Fibroblast of lung (primary cell): ENCODE measurements around the gene TMEM196. TPM values are rescaled to one million over a fixed set of nuclear protein-coding genes. Genes with fewer than 3 reads are reported as not detected.

Source experiments
- DNase-seq, 2 donors: peaks; one replicate each; pipeline versions ENCODE4 v3.0.0 to v3.0.0-alpha.2; 2010; ENCODE audit warnings: low read depth in 2 of 2
- H2AFZ ChIP-seq: 2 replicates; pipeline ENCODE4 v1.5.1; 2012; ENCODE audit warnings: low read length, control low read depth, inconsistent platforms
- H3K27ac ChIP-seq: 2 replicates; pipeline ENCODE4 v1.5.1; 2011; ENCODE audit warnings: low read length, control low read depth; ENCODE audit not compliant: insufficient read depth
- H3K27me3 ChIP-seq: 2 replicates; pipeline ENCODE4 v1.5.1; 2011; ENCODE audit warnings: mild to moderate bottlenecking, low read length; ENCODE audit not compliant: control insufficient read depth, insufficient read depth
- H3K36me3 ChIP-seq: 2 replicates; pipeline ENCODE4 v1.5.1; 2011; ENCODE audit warnings: low read length; ENCODE audit not compliant: control insufficient read depth, insufficient read depth
- H3K4me1 ChIP-seq: 2 replicates; pipeline ENCODE4 v1.5.1; 2011; ENCODE audit warnings: low read length; ENCODE audit not compliant: control insufficient read depth, insufficient read depth; ENCODE audit errors: extremely low read depth
- H3K4me2 ChIP-seq: 2 replicates; pipeline ENCODE4 v1.5.1; 2011; ENCODE audit warnings: low read length, control low read depth; ENCODE audit not compliant: insufficient read depth; ENCODE audit errors: extremely low read depth
- H3K4me3 ChIP-seq, 4 experiments: fragments of 200-600 bp in 1 of 4; sonication (generic) in 1 of 4; replicated peaks in 1 of 4; 2 replicates each; pipeline ENCODE4 v1.5.1; 2011 to 2016; ENCODE audit warnings: low read length in 4 of 4, low read depth in 3 of 4, mild to moderate bottlenecking in 3 of 4, control low read depth in 2 of 4, inconsistent platforms in 1 of 4, mixed read lengths in 1 of 4; ENCODE audit not compliant: insufficient read depth in 1 of 4; ENCODE audit errors: control extremely low read depth in 1 of 4
- H3K79me2 ChIP-seq: 2 replicates; pipeline ENCODE4 v1.5.1; 2012; ENCODE audit warnings: mild to moderate bottlenecking, low read length, inconsistent platforms; ENCODE audit not compliant: control insufficient read depth, insufficient read depth
- H3K9ac ChIP-seq: 2 replicates; pipeline ENCODE4 v1.5.1; 2011; ENCODE audit warnings: mild to moderate bottlenecking, low read length, control low read depth; ENCODE audit not compliant: insufficient read depth
- H3K9me3 ChIP-seq: 2 replicates; pipeline ENCODE4 v1.5.1; 2012; ENCODE audit warnings: low read depth, low read length; ENCODE audit not compliant: control insufficient read depth, insufficient read depth
- H4K20me1 ChIP-seq: 2 replicates; pipeline ENCODE4 v1.5.1; 2011; ENCODE audit warnings: low read length; ENCODE audit not compliant: control insufficient read depth, insufficient read depth; ENCODE audit errors: extremely low read depth
- CTCF ChIP-seq, 2 donors: IDR thresholded peaks in 1 of 2; conservative IDR thresholded peaks in 1 of 2; 1 replicate in 1 of 2; 2 replicates in 1 of 2; pipeline ENCODE4 v1.5.1; 2011 to 2012; ENCODE audit warnings: low read length in 2 of 2, control low read depth in 1 of 2, inconsistent platforms in 1 of 2, low read depth in 1 of 2, mild to moderate bottlenecking in 1 of 2
- EZH2 ChIP-seq: IDR thresholded peaks from 2 replicates; pipeline ENCODE4 v1.5.1; 2012; ENCODE audit warnings: low read length, control low read depth, mild to moderate bottlenecking; ENCODE audit errors: missing control alignments
- polyA plus RNA-seq, 2 donors: library from polyadenylated mRNA; depleted of rRNA in 1 of 2; stranded (reverse) in 1 of 2; unstranded in 1 of 2; fragments of >200 nt; gene quantifications; 2 replicates each; pipeline ENCODE4 v1.2.1, GENCODE V29; 2011 to 2012; ENCODE audit warnings: missing spikeins in 1 of 2
- total RNA-seq: library from RNA; depleted of rRNA; stranded (reverse); fragments of >200 nt; gene quantifications from 2 replicates; pipeline ENCODE4 v1.2.1, GENCODE V29; 2014

TMEM196 gene
- total and polyA plus RNA-seq, 2 donors (not counting 1 experiment from before 2014, with no cell fraction given) = not detected

DNA sequence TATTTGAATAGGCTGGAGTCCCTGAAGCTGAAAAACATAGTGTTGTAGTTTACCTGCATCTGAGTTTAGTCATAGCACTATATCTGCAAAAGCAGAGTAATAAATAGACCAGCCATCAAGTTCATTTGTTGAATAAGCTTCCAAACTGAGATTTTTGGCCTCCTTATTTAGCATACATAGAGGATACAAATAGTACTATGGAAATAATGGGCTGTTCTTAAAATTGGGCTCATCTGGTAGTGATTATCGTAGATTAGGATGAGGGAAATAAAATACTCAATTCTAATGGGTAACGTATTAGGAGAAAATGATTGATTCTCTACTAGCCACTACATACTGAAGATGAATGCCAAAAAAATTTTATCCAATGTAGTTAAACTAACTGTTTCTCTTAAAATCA, 41.4 kb upstream of the TMEM196 start:
- Histone ChIP-seq H4K20me1 (no peaks in the 10 kb centered on the region), H3K4me2 (no peak overlapping the region), H3K9me3 (no peaks in the 10 kb centered on the region), H3K27ac (no peak overlapping the region), H3K9ac (no peak overlapping the region), H3K4me3 (no peak overlapping the region), H2AFZ (no peak overlapping the region), H3K4me1 (no peaks in the 10 kb centered on the region), H3K36me3 (no peaks in the 10 kb centered on the region), H3K79me2 (no peaks in the 10 kb centered on the region), H3K27me3 (no peaks in the 10 kb centered on the region)
- TF ChIP-seq EZH2 (no peak), CTCF (conservative IDR thresholded peaks at IDR 0.05 in 1 of 2, IDR thresholded peaks at IDR 0.05 in 1 of 2; ENCODE audit: low read depth in 1 of 2, low read length in 2 of 2) (no peak)
- no peak for DNase-seq

DNA sequence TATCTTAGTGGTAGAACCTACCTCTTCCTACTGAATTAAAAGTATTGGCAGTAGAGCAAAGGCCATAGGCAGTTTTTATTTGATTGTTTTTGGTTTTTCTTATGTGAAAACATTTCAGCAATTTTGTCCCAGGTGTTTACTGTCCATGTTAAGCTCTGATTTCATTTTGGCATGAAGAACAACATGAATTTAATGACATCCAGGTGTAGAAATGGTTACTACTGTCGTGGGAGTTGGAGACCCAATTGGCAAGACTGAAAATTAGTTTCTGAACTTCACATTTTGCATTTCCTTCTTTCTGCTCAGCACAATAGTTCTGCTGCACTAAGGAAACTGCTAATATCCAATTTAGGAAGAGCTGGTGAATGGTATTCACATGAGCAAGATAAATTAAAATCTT, 38.0 kb upstream of the TMEM196 start:
- TF ChIP-seq EZH2 (no peak), CTCF (conservative IDR thresholded peaks at IDR 0.05 in 1 of 2, IDR thresholded peaks at IDR 0.05 in 1 of 2; ENCODE audit: low read depth in 1 of 2, low read length in 2 of 2) (no peak)
- no peaks in the 10 kb centered on the region for H3K27me3 ChIP-seq
- DNase-seq = no peak
- H3K79me2 ChIP-seq = no peaks in the 10 kb centered on the region
- no peak overlapping the region for H3K4me2 ChIP-seq
- H3K4me1 ChIP-seq = no peaks in the 10 kb centered on the region
- no peaks in the 10 kb centered on the region for H4K20me1 ChIP-seq
- no peaks in the 10 kb centered on the region for H3K9me3 ChIP-seq
- no peak overlapping the region for H2AFZ ChIP-seq
- H3K27ac ChIP-seq = no peak overlapping the region
- no peak overlapping the region for H3K9ac ChIP-seq
- no peak overlapping the region for H3K4me3 ChIP-seq
- H3K36me3 ChIP-seq = no peaks in the 10 kb centered on the region

DNA sequence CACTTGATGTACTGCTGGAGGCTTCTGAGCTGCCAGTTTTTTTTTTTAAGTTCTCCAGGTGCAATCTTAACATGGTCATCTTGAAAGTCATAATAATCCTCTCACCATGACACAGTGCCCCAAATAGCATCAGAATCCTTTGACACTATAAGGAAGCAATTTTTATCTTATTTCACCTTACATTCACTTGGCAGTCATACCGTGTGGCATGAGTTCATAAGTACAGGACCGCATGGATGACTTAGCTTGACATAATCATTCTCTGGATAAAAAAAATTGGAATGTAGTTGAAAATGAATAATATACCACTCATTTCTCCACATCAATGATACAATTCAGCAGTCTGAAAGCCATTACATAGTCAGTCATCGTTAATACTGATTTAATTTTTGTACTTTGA, 25.6 kb upstream of the TMEM196 start:
- Histone ChIP-seq H3K36me3 (no peaks in the 10 kb centered on the region), H4K20me1 (no peaks in the 10 kb centered on the region), H2AFZ (no peak overlapping the region), H3K79me2 (no peaks in the 10 kb centered on the region), H3K4me2 (no peak overlapping the region), H3K4me1 (no peaks in the 10 kb centered on the region), H3K9ac (no peak overlapping the region), H3K9me3 (no peaks in the 10 kb centered on the region), H3K4me3 (no peak overlapping the region), H3K27me3 (no peaks in the 10 kb centered on the region), H3K27ac (no peak overlapping the region)
- no peak for TF ChIP-seq EZH2
- TF ChIP-seq CTCF (conservative IDR thresholded peaks at IDR 0.05 in 1 of 2, IDR thresholded peaks at IDR 0.05 in 1 of 2; ENCODE audit: low read depth in 1 of 2, low read length in 2 of 2) = no peak
- peak in 1 of 2 donors; percentile 2 for DNase-seq
